NB4 (cell line): ENCODE results near the gene THBS4.

Experiments used
- POLR2A ChIP-seq: IDR thresholded peaks from 2 replicates; pipeline ENCODE4 v1.6.1; 2011; ENCODE audit warnings: mild to moderate bottlenecking; ENCODE audit not compliant: insufficient read length; ENCODE audit errors: extremely low read depth
- TF ChIP-seq, protein P1 (sequence below): IDR thresholded peaks from one replicate; pipeline ENCODE4 v1.5.1; 2012; ENCODE audit warnings: low read depth, low read length

DNA sequence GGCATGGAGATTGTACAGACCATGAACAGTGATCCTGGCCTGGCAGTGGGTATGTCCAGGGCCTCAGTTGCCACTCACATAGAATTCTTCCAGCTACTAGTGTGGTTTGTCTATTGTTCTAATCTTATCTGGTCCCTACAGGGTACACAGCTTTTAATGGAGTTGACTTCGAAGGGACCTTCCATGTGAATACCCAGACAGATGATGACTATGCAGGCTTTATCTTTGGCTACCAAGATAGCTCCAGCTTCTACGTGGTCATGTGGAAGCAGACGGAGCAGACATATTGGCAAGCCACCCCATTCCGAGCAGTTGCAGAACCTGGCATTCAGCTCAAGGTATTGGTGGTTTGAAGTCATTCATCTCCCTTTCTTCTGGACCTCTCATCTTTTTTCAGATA is 43.8 kb downstream of the THBS4 start:
- TF ChIP-seq POLR2A: no peak
- TF ChIP-seq, protein P1, sequence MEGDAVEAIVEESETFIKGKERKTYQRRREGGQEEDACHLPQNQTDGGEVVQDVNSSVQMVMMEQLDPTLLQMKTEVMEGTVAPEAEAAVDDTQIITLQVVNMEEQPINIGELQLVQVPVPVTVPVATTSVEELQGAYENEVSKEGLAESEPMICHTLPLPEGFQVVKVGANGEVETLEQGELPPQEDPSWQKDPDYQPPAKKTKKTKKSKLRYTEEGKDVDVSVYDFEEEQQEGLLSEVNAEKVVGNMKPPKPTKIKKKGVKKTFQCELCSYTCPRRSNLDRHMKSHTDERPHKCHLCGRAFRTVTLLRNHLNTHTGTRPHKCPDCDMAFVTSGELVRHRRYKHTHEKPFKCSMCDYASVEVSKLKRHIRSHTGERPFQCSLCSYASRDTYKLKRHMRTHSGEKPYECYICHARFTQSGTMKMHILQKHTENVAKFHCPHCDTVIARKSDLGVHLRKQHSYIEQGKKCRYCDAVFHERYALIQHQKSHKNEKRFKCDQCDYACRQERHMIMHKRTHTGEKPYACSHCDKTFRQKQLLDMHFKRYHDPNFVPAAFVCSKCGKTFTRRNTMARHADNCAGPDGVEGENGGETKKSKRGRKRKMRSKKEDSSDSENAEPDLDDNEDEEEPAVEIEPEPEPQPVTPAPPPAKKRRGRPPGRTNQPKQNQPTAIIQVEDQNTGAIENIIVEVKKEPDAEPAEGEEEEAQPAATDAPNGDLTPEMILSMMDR: no peak
